Activated naive CD4-positive, alpha-beta T cell (primary cell): ENCODE data around the gene RCSD1.

Source experiments
- DNase-seq, 4 experiments: peaks; one replicate each; lab custom pipeline; 2025; lab: John Stamatoyannopoulos, UW

Gene RCSD1

GRCh38 chr1:167643441-167643840, 13.4 kb downstream of the RCSD1 start:
- no peak for DNase-seq

GRCh38 chr1:167644551-167644950, 14.5 kb downstream of the RCSD1 start:
- no peak for DNase-seq

- DNase-seq = no peak
Measured at GRCh38 chr1:167645140-167645541, 15.1 kb downstream of the RCSD1 start.

- DNase-seq = no peak
Measured at GRCh38 chr1:167645625-167646414, 15.8 kb downstream of the RCSD1 start.

- DNase-seq = no peak
Measured at GRCh38 chr1:167648252-167648849, 18.3 kb downstream of the RCSD1 start.

- no peak for DNase-seq
Measured at GRCh38 chr1:167648978-167649744, 19.1 kb downstream of the RCSD1 start.

GRCh38 chr1:167650269-167651160, 20.5 kb downstream of the RCSD1 start:
- no peak for DNase-seq

- DNase-seq = no peak
Measured at GRCh38 chr1:167651161-167651693, 21.2 kb downstream of the RCSD1 start.

GRCh38 chr1:167654975-167655575, 25.0 kb downstream of the RCSD1 start:
- DNase-seq = no peak

GRCh38 chr1:167656657-167657056, 26.6 kb downstream of the RCSD1 start:
- no peak for DNase-seq

- DNase-seq = no peak
Measured at GRCh38 chr1:167658574-167659328, 28.7 kb downstream of the RCSD1 start.

- DNase-seq = no peak
Measured at GRCh38 chr1:167659450-167659849, 29.4 kb downstream of the RCSD1 start.

GRCh38 chr1:167659881-167660280, 29.8 kb downstream of the RCSD1 start:
- no peak for DNase-seq

GRCh38 chr1:167661527-167662426, 31.7 kb downstream of the RCSD1 start:
- no peak for DNase-seq

- no peak for DNase-seq
Measured at GRCh38 chr1:167663002-167663772, 33.2 kb downstream of the RCSD1 start.

- DNase-seq = no peak
Measured at GRCh38 chr1:167665469-167665868, 35.4 kb downstream of the RCSD1 start.

- no peak for DNase-seq
Measured at GRCh38 chr1:167666416-167666815, 36.4 kb downstream of the RCSD1 start.

- no peak for DNase-seq
Measured at GRCh38 chr1:167667536-167667935, 37.5 kb downstream of the RCSD1 start.

- DNase-seq = no peak
Measured at GRCh38 chr1:167668108-167668507, 38.1 kb downstream of the RCSD1 start.
